HS-27A (cell line): ENCODE results near the gene POLR3C.

Source experiments
- DNase-seq: peaks from one replicate; pipeline ENCODE4 v3.0.0-alpha.2; 2012; ENCODE audit warnings: low read depth, missing footprints

The POLR3C gene

GRCh38 chr1:145871994-145872924 is 48.3 kb downstream of the POLR3C start:
- DNase-seq = no peak

- no peak for DNase-seq
Observed at GRCh38 chr1:145874646-145875045, 50.6 kb downstream of the POLR3C start.

- DNase-seq = no peak
Observed at GRCh38 chr1:145877923-145878486, 54.0 kb downstream of the POLR3C start.

- DNase-seq = no peak
Observed at GRCh38 chr1:145878724-145879123, 54.7 kb downstream of the POLR3C start.

- no peak for DNase-seq
Observed at GRCh38 chr1:145879775-145880174, 55.8 kb downstream of the POLR3C start.

- DNase-seq = no peak
Observed at GRCh38 chr1:145884675-145885074, 60.7 kb downstream of the POLR3C start.

- DNase-seq = no peak
Observed at GRCh38 chr1:145885738-145886287, 61.8 kb downstream of the POLR3C start, which contains the start of gene ANKRD35. Gene ANKRD35 (minus strand): TSS chr1:145885866. CDS start chr1:145885758, 108 bp downstream.

- no peak for DNase-seq
Observed at GRCh38 chr1:145886390-145886789, 62.4 kb downstream of the POLR3C start.

GRCh38 chr1:145886816-145887215 is 62.8 kb downstream of the POLR3C start:
- no peak for DNase-seq

- DNase-seq = no peak
Observed at GRCh38 chr1:145887631-145888030, 63.6 kb downstream of the POLR3C start.

- DNase-seq = no peak
Observed at GRCh38 chr1:145889722-145890121, 65.7 kb downstream of the POLR3C start.

GRCh38 chr1:145891143-145891542 is 67.1 kb downstream of the POLR3C start:
- DNase-seq = no peak

GRCh38 chr1:145891587-145892485 is 67.8 kb downstream of the POLR3C start:
- peak; percentile 96 for DNase-seq

- DNase-seq = no peak
Observed at GRCh38 chr1:145892486-145893087, 68.6 kb downstream of the POLR3C start.

GRCh38 chr1:145893306-145894055 is 69.5 kb downstream of the POLR3C start:
- no peak for DNase-seq
